CD4-positive, alpha-beta T cell (primary cell): Measurements from ENCODE around the gene FARS2. TPM values are rescaled to one million over a fixed set of nuclear protein-coding genes. Genes with fewer than 3 reads are reported as not detected.
A peak's percentile ranks its signal among the peaks of the same experiment; 100 is the strongest.

ENCODE experiments used
- ATAC-seq: fragments of 200-7000 bp; cut with Tn5 transposase; one replicate; pipeline ENCODE4 v1.10.0; 2022; ENCODE audit warnings: mild to moderate bottlenecking; ENCODE audit not compliant: poor library complexity
- CTCF ChIA-PET: fragments of 350-600 bp; sonication (Branson Sonifier 250); formaldehyde crosslinking; loops from one replicate; lab custom pipeline; 2021; ENCODE audit warnings: antibody characterized with exemption, inconsistent platforms; lab: Charles Lee
- POLR2A ChIA-PET: fragments of 350-600 bp; sonication (Branson Sonifier 250); formaldehyde crosslinking; loops from one replicate; lab custom pipeline; 2021; ENCODE audit warnings: antibody characterized with exemption, inconsistent platforms; lab: Charles Lee
- DNase-seq, 14 experiments: peaks; one replicate each; pipeline ENCODE4 v3.0.0-alpha.2; 2013 to 2020; ENCODE audit warnings: mixed read lengths in 2 of 14
- H3K27ac ChIP-seq, 2 donors: one replicate each; pipeline versions ENCODE4 v1.5.1 to v1.7.0; 2013; ENCODE audit warnings: low read length in 2 of 2, low read depth in 1 of 2, mild to moderate bottlenecking in 1 of 2
- H3K27me3 ChIP-seq, 2 experiments: 1 replicate in 1 of 2; 2 replicates in 1 of 2; pipeline versions ENCODE4 v1.6.1 to v1.7.0; 2013; ENCODE audit warnings: low read length in 2 of 2, control low read depth in 1 of 2, mild to moderate bottlenecking in 1 of 2, moderate library complexity in 1 of 2; ENCODE audit not compliant: insufficient read depth in 2 of 2, control insufficient read depth in 1 of 2
- H3K36me3 ChIP-seq: one replicate; pipeline ENCODE4 v1.6.1; 2013; ENCODE audit warnings: low read length, control low read depth; ENCODE audit not compliant: insufficient read depth
- H3K4me1 ChIP-seq: one replicate; pipeline ENCODE4 v1.6.1; 2013; ENCODE audit warnings: low read length, control low read depth; ENCODE audit not compliant: insufficient read depth
- H3K4me3 ChIP-seq: one replicate; pipeline ENCODE4 v1.5.1; 2013; ENCODE audit warnings: mild to moderate bottlenecking, low read length, moderate library complexity
- H3K9me3 ChIP-seq, 2 experiments: 1 replicate in 1 of 2; 2 replicates in 1 of 2; pipeline versions ENCODE4 v1.6.1 to v1.7.0; 2013; ENCODE audit warnings: low read length in 2 of 2, mild to moderate bottlenecking in 2 of 2, control low read depth in 1 of 2, moderate library complexity in 1 of 2; ENCODE audit not compliant: control insufficient read depth in 1 of 2, insufficient read depth in 1 of 2
- H3K27ac Mint-ChIP-seq: one replicate; pipeline ENCODE4 v1.8.0; 2020; ENCODE audit warnings: mixed read lengths
- H3K27me3 Mint-ChIP-seq: one replicate; pipeline ENCODE4 v1.8.0; 2021; ENCODE audit warnings: mixed read lengths
- H3K36me3 Mint-ChIP-seq: one replicate; pipeline ENCODE4 v1.8.0; 2021; ENCODE audit warnings: low read depth, mixed read lengths
- H3K4me1 Mint-ChIP-seq: one replicate; pipeline ENCODE4 v1.8.0; 2021; ENCODE audit warnings: low read depth, mixed read lengths
- H3K4me3 Mint-ChIP-seq: one replicate; pipeline ENCODE4 v1.8.0; 2020; ENCODE audit warnings: mild to moderate bottlenecking, mixed read lengths
- H3K9me3 Mint-ChIP-seq: one replicate; pipeline ENCODE4 v1.8.0; 2020; ENCODE audit warnings: mixed read lengths
- intact Hi-C, 2 experiments: fragments of 100-400 bp; cut with DNase I in 1 of 2; cut with micrococcal nuclease in 1 of 2; formaldehyde crosslinking; loops; one replicate each; pipeline versions ENCODE4 v1.15.1 to v1.9.0; 2023 to 2025; cut with DNase I, micrococcal nuclease
- total RNA-seq, 174 experiments: library from RNA in 2 of 174; stranded (reverse) in 2 of 174; gene quantifications; one replicate each; pipeline ENCODE4 v1.2.3 and lab custom pipeline; 2021 to 2026
- TF ChIP-seq, protein P1 (sequence below): fragments of 200-600 bp; IDR thresholded peaks from one replicate; pipeline ENCODE4 v1.8.0; 2022; ENCODE audit warnings: antibody characterized with exemption, mild to moderate bottlenecking

The FARS2 gene
- total RNA-seq, 2 experiments from 2014 or later = 12.6 to 12.8 TPM

DNA sequence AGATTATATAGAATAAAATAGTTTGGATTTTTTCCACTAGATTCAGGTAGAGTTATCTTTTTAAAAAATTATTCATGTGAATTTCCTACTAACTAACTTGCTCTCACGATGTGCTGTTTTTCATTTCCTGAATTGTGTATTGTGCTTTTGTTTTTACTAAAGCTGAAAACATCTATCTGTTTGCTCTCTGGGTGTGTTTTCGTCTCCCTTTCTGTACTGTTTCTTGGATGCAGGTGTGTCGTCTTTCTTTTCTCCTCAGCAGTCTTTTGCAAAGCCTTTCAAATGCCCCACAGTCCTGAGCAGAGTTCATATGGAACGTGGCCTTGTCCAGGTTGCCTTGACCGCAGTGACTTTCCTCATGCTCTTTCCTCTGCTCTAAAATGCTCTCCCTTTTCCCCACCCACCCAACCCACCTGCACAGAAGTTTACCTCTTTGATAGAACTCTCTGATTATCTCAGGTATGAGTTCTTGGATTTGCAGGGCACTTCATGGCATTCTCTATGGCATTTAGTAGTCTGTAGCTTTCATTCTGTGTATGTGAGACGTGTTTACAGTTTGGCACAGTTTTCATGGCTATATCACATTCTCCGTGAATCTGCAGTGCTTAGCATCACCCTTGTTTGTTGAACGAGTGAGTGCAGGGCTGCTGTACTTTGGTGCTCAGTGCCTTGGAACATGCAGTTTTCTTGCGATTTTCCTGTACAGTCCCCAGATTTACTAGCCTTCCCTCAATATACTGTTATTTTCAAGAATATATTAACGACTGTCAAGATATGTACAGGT, 77.1 kb downstream of the FARS2 start:
- Histone ChIP-seq H3K9me3 (no peaks in the 10 kb centered on the region), H3K4me3 (no peak overlapping the region), H3K27me3 (no peaks in the 10 kb centered on the region), H3K27ac (no peak overlapping the region), H3K36me3 (no peaks in the 10 kb centered on the region), H3K4me1 (no peaks in the 10 kb centered on the region)
- intact Hi-C loops = no loop called here
- H3K36me3 Mint-ChIP-seq = no peaks in the 10 kb centered on the region
- TF ChIP-seq, protein P1, sequence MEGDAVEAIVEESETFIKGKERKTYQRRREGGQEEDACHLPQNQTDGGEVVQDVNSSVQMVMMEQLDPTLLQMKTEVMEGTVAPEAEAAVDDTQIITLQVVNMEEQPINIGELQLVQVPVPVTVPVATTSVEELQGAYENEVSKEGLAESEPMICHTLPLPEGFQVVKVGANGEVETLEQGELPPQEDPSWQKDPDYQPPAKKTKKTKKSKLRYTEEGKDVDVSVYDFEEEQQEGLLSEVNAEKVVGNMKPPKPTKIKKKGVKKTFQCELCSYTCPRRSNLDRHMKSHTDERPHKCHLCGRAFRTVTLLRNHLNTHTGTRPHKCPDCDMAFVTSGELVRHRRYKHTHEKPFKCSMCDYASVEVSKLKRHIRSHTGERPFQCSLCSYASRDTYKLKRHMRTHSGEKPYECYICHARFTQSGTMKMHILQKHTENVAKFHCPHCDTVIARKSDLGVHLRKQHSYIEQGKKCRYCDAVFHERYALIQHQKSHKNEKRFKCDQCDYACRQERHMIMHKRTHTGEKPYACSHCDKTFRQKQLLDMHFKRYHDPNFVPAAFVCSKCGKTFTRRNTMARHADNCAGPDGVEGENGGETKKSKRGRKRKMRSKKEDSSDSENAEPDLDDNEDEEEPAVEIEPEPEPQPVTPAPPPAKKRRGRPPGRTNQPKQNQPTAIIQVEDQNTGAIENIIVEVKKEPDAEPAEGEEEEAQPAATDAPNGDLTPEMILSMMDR = no peak
- no peaks in the 10 kb centered on the region for H3K27me3 Mint-ChIP-seq
- ChIA-PET POLR2A (no interaction called here), CTCF (no interaction called here)
- peaks cover 43% of the 10 kb centered on the region for H3K4me1 Mint-ChIP-seq
- H3K4me3 Mint-ChIP-seq = peak overlapping the region; percentile 48
- H3K9me3 Mint-ChIP-seq = no peaks in the 10 kb centered on the region
- ATAC-seq = no peak
- no peak for DNase-seq
- H3K27ac Mint-ChIP-seq = no peak overlapping the region

DNA sequence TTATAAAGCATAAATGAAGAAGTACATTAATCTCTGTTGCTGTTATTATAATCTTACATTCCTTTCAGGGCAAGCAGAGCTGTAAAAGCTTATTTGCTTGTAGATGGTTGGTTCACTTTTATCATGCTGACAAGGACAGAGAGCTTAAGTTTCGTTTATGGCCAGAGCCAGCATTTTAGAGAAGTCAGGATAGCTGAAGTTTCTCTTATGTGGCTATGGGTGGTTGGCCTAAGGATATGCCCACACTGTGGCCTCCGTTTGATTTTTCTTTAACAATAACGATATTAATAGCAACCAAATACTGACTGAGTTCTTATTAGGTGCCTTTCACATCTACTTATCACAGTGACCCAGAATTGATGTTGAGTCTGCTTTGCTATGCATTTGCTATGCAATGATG, 78.5 kb downstream of the FARS2 start:
- Mint-ChIP-seq H3K36me3 (peaks cover 5% of the 10 kb centered on the region), H3K9me3 (no peaks in the 10 kb centered on the region), H3K4me1 (peaks cover 32% of the 10 kb centered on the region), H3K27ac (no peak overlapping the region), H3K27me3 (no peaks in the 10 kb centered on the region), H3K4me3 (no peak overlapping the region)
- no peak for ATAC-seq
- CTCF ChIA-PET = no interaction called here
- POLR2A ChIA-PET = no interaction called here
- TF ChIP-seq, protein P1 = no peak
- Histone ChIP-seq H3K9me3 (no peaks in the 10 kb centered on the region), H3K27ac (no peak overlapping the region), H3K36me3 (no peaks in the 10 kb centered on the region), H3K27me3 (no peaks in the 10 kb centered on the region), H3K4me1 (no peaks in the 10 kb centered on the region), H3K4me3 (no peak overlapping the region)
- intact Hi-C loops = no loop called here
- DNase-seq = no peak

DNA sequence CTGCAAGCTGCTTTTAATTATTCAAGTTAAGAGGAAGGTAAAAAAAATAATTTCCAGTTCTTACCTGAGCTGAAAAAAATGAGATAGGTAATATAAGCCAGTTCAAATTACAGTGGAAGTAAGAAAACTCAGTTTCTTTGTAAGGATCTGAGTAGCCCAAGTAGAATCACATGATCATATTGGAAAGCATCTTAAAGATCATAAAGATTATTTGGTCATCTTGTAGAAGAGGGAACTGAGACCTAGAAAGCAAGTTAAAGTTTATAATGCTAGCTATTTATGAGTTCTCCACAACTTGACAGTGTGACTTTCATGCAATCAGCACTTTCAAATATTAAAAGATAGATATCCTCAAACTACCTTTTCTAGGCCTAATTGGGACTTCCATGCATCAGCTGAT, 80.5 kb downstream of the FARS2 start:
- no peaks in the 10 kb centered on the region for H3K9me3 ChIP-seq
- CTCF ChIA-PET = no interaction called here
- Mint-ChIP-seq H3K4me3 (no peak overlapping the region), H3K9me3 (no peaks in the 10 kb centered on the region), H3K27ac (no peak overlapping the region), H3K4me1 (peaks cover 28% of the 10 kb centered on the region), H3K36me3 (peaks cover 14% of the 10 kb centered on the region), H3K27me3 (no peaks in the 10 kb centered on the region)
- no peak overlapping the region for H3K4me3 ChIP-seq
- POLR2A ChIA-PET = no interaction called here
- TF ChIP-seq, protein P1 = no peak
- no peak overlapping the region for H3K27ac ChIP-seq
- DNase-seq (no peak), ATAC-seq (no peak)
- H3K27me3 ChIP-seq = no peaks in the 10 kb centered on the region
- H3K36me3 ChIP-seq = no peaks in the 10 kb centered on the region
- intact Hi-C loops = no loop called here
- no peaks in the 10 kb centered on the region for H3K4me1 ChIP-seq
